Neuronal stem cell (in vitro differentiated cells): Measurements from ENCODE around the gene DPRX. TPM values are rescaled to one million over a fixed set of nuclear protein-coding genes. Genes with fewer than 3 reads are reported as not detected.

ENCODE experiments used
- DNase-seq: peaks from one replicate; pipeline ENCODE4 v3.0.0-alpha.2; 2013; ENCODE audit warnings: low spot score
- H2AFZ ChIP-seq: one replicate; pipeline ENCODE4 v1.6.1; 2013; ENCODE audit warnings: mild to moderate bottlenecking, low read length, inconsistent platforms
- H2AK5ac ChIP-seq: 2 replicates; pipeline ENCODE4 v1.6.1; 2013; ENCODE audit warnings: low read depth, mild to moderate bottlenecking, inconsistent platforms, low read length, moderate library complexity, mixed read lengths
- H2BK120ac ChIP-seq: 2 replicates; pipeline ENCODE4 v1.6.1; 2013; ENCODE audit warnings: low read depth, mild to moderate bottlenecking, inconsistent platforms, low read length, moderate library complexity, mixed read lengths
- H2BK12ac ChIP-seq: one replicate; pipeline ENCODE4 v1.6.1; 2013; ENCODE audit warnings: low read length, inconsistent platforms
- H2BK15ac ChIP-seq: 2 replicates; pipeline ENCODE4 v1.6.1; 2013; ENCODE audit warnings: mild to moderate bottlenecking, low read length, inconsistent platforms, mixed read lengths
- H2BK5ac ChIP-seq: one replicate; pipeline ENCODE4 v1.6.1; 2013; ENCODE audit warnings: inconsistent platforms, mild to moderate bottlenecking, low read length, moderate library complexity
- H3K14ac ChIP-seq: one replicate; pipeline ENCODE4 v1.6.1; 2013; ENCODE audit warnings: low read length, inconsistent platforms
- H3K18ac ChIP-seq: 2 replicates; pipeline ENCODE4 v1.6.1; 2013; ENCODE audit warnings: low read length, inconsistent platforms
- H3K23ac ChIP-seq: 2 replicates; pipeline ENCODE4 v1.6.1; 2013; ENCODE audit warnings: low read depth, mild to moderate bottlenecking, mixed read lengths, low read length, inconsistent platforms; ENCODE audit not compliant: poor library complexity
- H3K27ac ChIP-seq: replicated peaks from 3 replicates; pipeline ENCODE4 v1.5.1; 2013; ENCODE audit warnings: low read length, inconsistent platforms
- H3K27me3 ChIP-seq, 3 experiments: 2 replicates each; pipeline ENCODE4 v1.6.1; 2013; ENCODE audit warnings: low read length in 3 of 3, mild to moderate bottlenecking in 2 of 3, inconsistent platforms in 1 of 3, low read depth in 1 of 3, mixed read lengths in 1 of 3, moderate library complexity in 1 of 3; ENCODE audit not compliant: control insufficient read depth in 3 of 3, insufficient read depth in 3 of 3
- H3K36me3 ChIP-seq, 2 donors: replicated peaks in 1 of 2; 2 replicates each; pipeline ENCODE4 v1.6.1; 2013; ENCODE audit warnings: low read length in 2 of 2; ENCODE audit not compliant: control insufficient read depth in 2 of 2, insufficient read depth in 2 of 2
- H3K4ac ChIP-seq: 2 replicates; pipeline ENCODE4 v1.6.1; 2013; ENCODE audit warnings: inconsistent platforms, mild to moderate bottlenecking, low read length, moderate library complexity
- H3K4me1 ChIP-seq, 2 donors: 1 replicate in 1 of 2; 2 replicates in 1 of 2; pipeline ENCODE4 v1.6.1; 2013; ENCODE audit warnings: low read length in 2 of 2, low read depth in 1 of 2; ENCODE audit not compliant: control insufficient read depth in 2 of 2, insufficient read depth in 1 of 2
- H3K4me2 ChIP-seq: one replicate; pipeline ENCODE4 v1.6.1; 2013; ENCODE audit warnings: mild to moderate bottlenecking, low read length, inconsistent platforms; ENCODE audit not compliant: insufficient read depth, poor library complexity, severe bottlenecking
- H3K4me3 ChIP-seq, 2 donors: 2 replicates each; pipeline ENCODE4 v1.5.1; 2013; ENCODE audit warnings: low read length in 2 of 2, mild to moderate bottlenecking in 2 of 2, inconsistent platforms in 1 of 2, moderate library complexity in 1 of 2
- H3K79me1 ChIP-seq: one replicate; pipeline ENCODE4 v1.6.1; 2013; ENCODE audit warnings: low read depth, mild to moderate bottlenecking, inconsistent platforms, low read length, moderate library complexity
- H3K9ac ChIP-seq: one replicate; pipeline ENCODE4 v1.6.1; 2013; ENCODE audit warnings: mild to moderate bottlenecking, low read depth, low read length, inconsistent platforms; ENCODE audit not compliant: poor library complexity
- H3K9me3 ChIP-seq, 2 donors: replicated peaks in 1 of 2; 2 replicates each; pipeline versions ENCODE3 to v1.6.1; 2013; ENCODE audit warnings: low read length in 2 of 2, mild to moderate bottlenecking in 2 of 2, inconsistent platforms in 1 of 2, low read depth in 1 of 2, mixed read lengths in 1 of 2, moderate library complexity in 1 of 2; ENCODE audit not compliant: control insufficient read depth in 2 of 2, insufficient read depth in 1 of 2
- H4K8ac ChIP-seq: one replicate; pipeline ENCODE4 v1.6.1; 2013; ENCODE audit warnings: low read depth, mild to moderate bottlenecking, inconsistent platforms, low read length, moderate library complexity
- H4K91ac ChIP-seq: one replicate; pipeline ENCODE4 v1.6.1; 2013; ENCODE audit warnings: low read length, low read depth, mild to moderate bottlenecking, inconsistent platforms; ENCODE audit not compliant: poor library complexity
- WGBS, 2 donors: extraction: QIAGEN DNeasy Blood & Tissue Kit; methylation state at CpG; one replicate each; pipeline ENCODE4 v1.1.7; 2013; ENCODE audit warnings: missing lambda C conversion rate in 2 of 2, mixed read lengths in 1 of 2; ENCODE audit not compliant: insufficient read length in 2 of 2, insufficient replicate concordance in 1 of 2; ENCODE audit errors: extremely low coverage in 2 of 2; 5-methylcytosine and 5-hydroxymethylcytosine counted together
- polyA plus RNA-seq, 2 experiments: library from polyadenylated mRNA; stranded (reverse); fragments of 200-250 nt; gene quantifications; one replicate each; pipeline ENCODE4 v1.2.3, GENCODE V29; 2013

The DPRX gene, protein sequence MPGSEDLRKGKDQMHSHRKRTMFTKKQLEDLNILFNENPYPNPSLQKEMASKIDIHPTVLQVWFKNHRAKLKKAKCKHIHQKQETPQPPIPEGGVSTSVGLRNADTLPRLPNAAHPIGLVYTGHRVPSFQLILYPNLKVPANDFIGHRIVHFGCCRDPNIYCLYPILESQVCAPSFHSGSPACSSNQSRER
- polyA plus RNA-seq (2013, experiment 1 of 2) = not detected
- 0.08 TPM for polyA plus RNA-seq (2013, experiment 2 of 2)

DNA sequence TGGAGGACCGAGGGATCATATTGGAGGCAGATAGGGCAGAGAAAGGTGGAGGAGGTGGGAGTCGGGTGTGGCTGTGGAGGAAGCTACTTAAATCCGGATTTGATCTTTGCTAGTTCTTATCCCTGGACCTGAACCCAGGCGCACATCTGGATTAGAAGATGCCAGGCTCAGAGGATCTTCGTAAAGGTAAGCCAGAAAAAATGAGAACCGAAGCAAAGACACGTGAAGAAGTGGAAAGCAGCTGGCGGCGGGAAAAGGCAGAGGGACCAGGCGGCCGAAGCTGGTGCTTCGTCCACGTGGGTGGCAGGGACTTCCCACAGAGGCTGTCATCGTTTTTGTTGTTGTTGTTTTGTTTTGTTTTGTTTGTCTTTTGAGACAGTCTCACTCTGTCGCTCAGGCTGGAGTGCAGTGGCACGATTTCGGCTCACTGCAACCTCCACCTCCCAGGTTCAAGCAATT is at the start of gene DPRX:
Gene DPRX (plus strand): TSS at position 51 of the 459 bp plus-strand sequence. CDS start 108 bp downstream, at position 159.
- Histone ChIP-seq H3K27me3 (no peaks in the 10 kb centered on the region), H3K79me1 (no peaks in the 10 kb centered on the region), H3K4me2 (no peak within 1 kb of the TSS), H4K8ac (no peak within 1 kb of the TSS), H3K4ac (no peak within 1 kb of the TSS), H2AK5ac (no peak within 1 kb of the TSS), H2BK120ac (no peak within 1 kb of the TSS), H3K18ac (no peak within 1 kb of the TSS), H2BK12ac (no peak within 1 kb of the TSS), H3K9ac (no peak within 1 kb of the TSS), H3K36me3 (no peaks in the 10 kb centered on the region), H3K14ac (no peak within 1 kb of the TSS), H2AFZ (no peak within 1 kb of the TSS), H3K4me3 (no peak within 1 kb of the TSS), H2BK15ac (no peak within 1 kb of the TSS), H3K27ac (no peak within 1 kb of the TSS), H3K9me3 (no peaks in the 10 kb centered on the region), H3K4me1 (no peaks in the 10 kb centered on the region), H4K91ac (no peak within 1 kb of the TSS), H2BK5ac (no peak within 1 kb of the TSS), H3K23ac (no peak within 1 kb of the TSS)
- no peak for DNase-seq
- no CpG with 5 or more reads among the region's 17 CpGs for WGBS, 2 donors

DNA sequence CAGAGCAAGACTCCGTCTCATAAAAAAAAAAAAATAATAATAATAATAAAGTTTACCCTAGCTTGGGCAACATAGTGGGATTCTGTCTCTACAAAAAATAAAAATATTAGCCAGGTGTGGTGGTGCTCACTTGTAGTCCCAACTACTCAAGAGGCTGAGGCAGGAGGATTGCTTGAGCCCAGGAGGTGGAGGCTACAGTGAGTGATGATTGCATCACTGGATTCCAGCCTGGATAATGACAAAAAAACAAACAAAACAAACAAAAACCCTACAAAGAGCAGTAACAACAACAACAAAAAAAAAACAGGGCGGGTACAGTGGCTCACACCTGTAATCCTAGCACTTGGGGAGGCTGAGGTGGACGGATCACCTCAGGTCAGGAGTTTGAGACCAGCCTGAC is 48.6 kb upstream of the DPRX start:
- H2AK5ac ChIP-seq = no peak overlapping the region
- WGBS, 2 donors = no CpG with 5 or more reads among the region's 3 CpGs
- H3K27ac ChIP-seq = no peak overlapping the region
- no peak overlapping the region for H3K14ac ChIP-seq
- H3K9ac ChIP-seq = no peak overlapping the region
- H3K79me1 ChIP-seq = no peaks in the 10 kb centered on the region
- H3K27me3 ChIP-seq = no peaks in the 10 kb centered on the region
- H2BK12ac ChIP-seq = no peak overlapping the region
- H3K4me2 ChIP-seq = no peak overlapping the region
- no peak overlapping the region for H3K4me3 ChIP-seq
- H2AFZ ChIP-seq = no peak overlapping the region
- H3K36me3 ChIP-seq = peaks cover 4 to 17% of the 10 kb centered on the region in 2 donors
- H2BK120ac ChIP-seq = no peak overlapping the region
- H4K8ac ChIP-seq = no peak overlapping the region
- no peaks in the 10 kb centered on the region for H3K4me1 ChIP-seq
- no peak overlapping the region for H3K18ac ChIP-seq
- H3K23ac ChIP-seq = no peak overlapping the region
- no peak overlapping the region for H2BK5ac ChIP-seq
- no peak overlapping the region for H2BK15ac ChIP-seq
- no peak for DNase-seq
- H4K91ac ChIP-seq = no peak overlapping the region
- H3K9me3 ChIP-seq = peaks cover 9% of the 10 kb centered on the region in 2 donors
- H3K4ac ChIP-seq = no peak overlapping the region

DNA sequence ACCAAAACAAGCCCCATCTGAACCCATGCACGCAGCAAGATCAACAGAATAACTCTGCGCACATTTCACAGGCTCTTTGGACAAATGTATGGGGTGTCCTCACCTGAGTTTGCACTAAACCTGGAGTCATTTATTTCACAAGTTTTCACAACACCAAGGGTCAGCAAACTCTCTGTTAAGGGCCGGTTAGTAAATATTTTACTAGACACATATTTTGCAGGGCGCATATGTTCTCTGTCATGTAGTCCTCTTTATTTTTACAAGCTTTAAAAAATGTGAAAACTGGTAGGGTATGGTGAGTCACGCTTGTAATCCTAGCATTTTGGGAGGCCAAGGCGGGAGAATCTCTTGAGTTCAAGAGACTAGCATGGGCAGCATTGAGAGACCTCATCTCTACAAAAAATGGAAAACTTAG is 45.5 kb upstream of the DPRX start:
- no peak overlapping the region for H3K4me3 ChIP-seq
- H3K4ac ChIP-seq = no peak overlapping the region
- no peak for DNase-seq
- no peak overlapping the region for H4K8ac ChIP-seq
- no peak overlapping the region for H2BK12ac ChIP-seq
- no peak overlapping the region for H4K91ac ChIP-seq
- no peak overlapping the region for H3K18ac ChIP-seq
- no peak overlapping the region for H2AK5ac ChIP-seq
- WGBS, 2 donors = no CpG with 5 or more reads among the region's 6 CpGs
- H3K27me3 ChIP-seq = no peaks in the 10 kb centered on the region
- no peak overlapping the region for H3K4me2 ChIP-seq
- H2BK15ac ChIP-seq = no peak overlapping the region
- H2BK120ac ChIP-seq = no peak overlapping the region
- peaks cover 0 to 4% of the 10 kb centered on the region in 2 donors for H3K9me3 ChIP-seq
- no peaks in the 10 kb centered on the region for H3K79me1 ChIP-seq
- H3K9ac ChIP-seq = no peak overlapping the region
- no peak overlapping the region for H3K27ac ChIP-seq
- no peak overlapping the region for H2AFZ ChIP-seq
- no peaks in the 10 kb centered on the region for H3K36me3 ChIP-seq
- H3K4me1 ChIP-seq = no peaks in the 10 kb centered on the region
- H3K23ac ChIP-seq = no peak overlapping the region
- no peak overlapping the region for H2BK5ac ChIP-seq
- H3K14ac ChIP-seq = no peak overlapping the region

DNA sequence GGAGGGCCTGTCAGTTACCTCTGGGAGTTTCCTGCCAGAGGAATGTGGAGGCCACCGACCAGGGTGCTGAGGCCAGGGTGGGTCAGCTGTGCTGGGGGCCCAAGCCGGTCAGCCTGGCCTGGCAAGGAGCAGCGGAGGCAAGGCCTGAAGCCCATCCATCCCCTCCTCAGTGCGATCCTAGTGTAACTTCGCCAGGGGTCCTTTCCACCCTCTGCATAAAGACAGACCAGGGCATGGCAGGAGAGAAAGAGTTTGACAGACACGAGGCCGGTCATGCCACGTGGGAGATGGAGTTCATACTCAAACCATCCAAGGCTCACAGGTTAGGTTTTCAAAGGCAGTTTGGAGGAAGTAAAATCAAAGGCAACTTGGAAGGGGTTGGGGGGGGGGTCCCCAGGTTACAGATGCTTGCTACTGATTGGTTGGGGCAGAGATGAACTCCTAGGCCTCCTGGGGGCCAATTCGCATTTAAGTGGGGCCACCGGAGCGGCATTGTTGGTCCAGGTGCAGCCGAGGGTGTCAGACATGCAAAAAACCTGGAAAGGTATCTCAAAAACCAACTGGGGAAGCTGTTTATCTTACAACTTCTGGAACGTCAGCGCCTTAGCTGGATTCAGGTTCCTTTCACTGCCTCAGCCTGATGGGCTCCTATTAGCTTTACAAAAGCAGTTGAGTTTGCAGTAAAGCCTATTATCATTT is 36.8 kb upstream of the DPRX start:
- no peak for DNase-seq
- WGBS, 2 donors = no CpG with 5 or more reads among the region's 14 CpGs
- peak overlapping the region; percentile 87 for H3K18ac ChIP-seq

More for the DNA sequence above, 36.8 kb upstream of the DPRX start:
- Histone ChIP-seq H3K14ac (no peak overlapping the region), H3K27ac (no peak overlapping the region), H3K4ac (no peak overlapping the region), H2BK120ac (no peak overlapping the region), H2BK15ac (no peak overlapping the region), H3K36me3 (no peaks in the 10 kb centered on the region), H3K27me3 (no peaks in the 10 kb centered on the region), H2BK12ac (peak overlapping the region; percentile 41), H3K9ac (no peak overlapping the region), H4K8ac (peak overlapping the region; percentile 93), H4K91ac (peak overlapping the region; percentile 53), H3K4me3 (no peak overlapping the region), H3K4me2 (no peak overlapping the region), H3K79me1 (no peaks in the 10 kb centered on the region), H3K4me1 (no peaks in the 10 kb centered on the region), H2BK5ac (no peak overlapping the region), H2AFZ (peak overlapping the region; percentile 33), H3K23ac (peak overlapping the region; percentile 97), H2AK5ac (peak overlapping the region; percentile 6), H3K9me3 (no peaks in the 10 kb centered on the region)
